LHCN-M2 (cell line): Measurements from ENCODE around the gene WEE1. TPM values are rescaled to one million over a fixed set of nuclear protein-coding genes. Genes with fewer than 3 reads are reported as not detected.
"Not testable (repeated sequence)": the region's sequence is repeated elsewhere in the genome, so short reads cannot be mapped to it uniquely, and the experiment has no call there.

Experiments
- DNase-seq: peaks from one replicate; pipeline ENCODE4 v3.0.0-alpha.2; 2012; ENCODE audit warnings: low read depth
- total RNA-seq: library from RNA; depleted of rRNA; stranded (reverse); fragments of >200 nt; gene quantifications from 2 replicates; pipeline ENCODE4 v1.2.3, GENCODE V29; 2014; rRNA removed

The WEE1 gene
- total RNA-seq, 1 experiment from 2014 or later = 87.8 TPM

GRCh38 chr11:9622353-9622752, 48.9 kb downstream of the WEE1 start:
- not testable (repeated sequence) for DNase-seq

- DNase-seq = not testable (repeated sequence)
Observed at GRCh38 chr11:9623053-9623452, 49.6 kb downstream of the WEE1 start.

GRCh38 chr11:9624448-9624847, 51.0 kb downstream of the WEE1 start:
- DNase-seq = no peak

GRCh38 chr11:9625162-9625561, 51.7 kb downstream of the WEE1 start:
- DNase-seq = no peak

GRCh38 chr11:9625728-9626127, 52.3 kb downstream of the WEE1 start:
- no peak for DNase-seq

GRCh38 chr11:9626496-9627394, 53.3 kb downstream of the WEE1 start:
- DNase-seq = no peak

- DNase-seq = no peak
Observed at GRCh38 chr11:9629064-9629463, 55.6 kb downstream of the WEE1 start.

GRCh38 chr11:9633679-9634078, 60.2 kb downstream of the WEE1 start:
- DNase-seq = no peak

- DNase-seq = no peak
Observed at GRCh38 chr11:9636691-9637090, 63.2 kb downstream of the WEE1 start.

- no peak for DNase-seq
Observed at GRCh38 chr11:9639099-9639498, 65.6 kb downstream of the WEE1 start.

Other genes with a start within 250 kb of the WEE1 start
- 153 and 173 TPM in 2 replicates for gene IPO7, start 189.0 kb upstream of the WEE1 start, total RNA-seq
- 15.5 and 16.3 TPM in 2 replicates for gene ZNF143, start 112.7 kb upstream of the WEE1 start, total RNA-seq
- 19.4 and 24.1 TPM in 2 replicates for gene SWAP70, start 90.4 kb downstream of the WEE1 start, total RNA-seq